ENCODE data around the gene GCH1. TPM values are rescaled to one million over a fixed set of nuclear protein-coding genes. Genes with fewer than 3 reads are reported as not detected.

GCH1 gene
- total and polyA plus RNA-seq, 2 donors (not counting 1 experiment from before 2014, with no cell fraction given) = 1.3 to 1.5 TPM

- Histone ChIP-seq H3K79me2 (ENCODE audit: control insufficient read depth, insufficient read depth, low read length) (no peaks in the 10 kb centered on the region), H3K4me2 (ENCODE audit: extremely low read depth, insufficient read depth, low read length) (no peak overlapping the region), H3K9ac (ENCODE audit: insufficient read depth, low read length) (no peak overlapping the region), H3K4me3 (replicated peaks in 1 of 4; ENCODE audit: control extremely low read depth in 1 of 4, insufficient read depth in 1 of 4, low read depth in 3 of 4, low read length in 4 of 4) (no peak overlapping the region), H3K27ac (ENCODE audit: insufficient read depth, low read length) (no peak overlapping the region), H3K36me3 (ENCODE audit: control insufficient read depth, insufficient read depth, low read length) (no peaks in the 10 kb centered on the region), H3K27me3 (ENCODE audit: control insufficient read depth, insufficient read depth, low read length) (no peaks in the 10 kb centered on the region), H3K9me3 (ENCODE audit: control insufficient read depth, insufficient read depth, low read depth, low read length) (no peaks in the 10 kb centered on the region), H2AFZ (ENCODE audit: low read length) (no peak overlapping the region), H3K4me1 (ENCODE audit: control insufficient read depth, extremely low read depth, insufficient read depth, low read length) (no peaks in the 10 kb centered on the region), H4K20me1 (ENCODE audit: control insufficient read depth, extremely low read depth, insufficient read depth, low read length) (no peaks in the 10 kb centered on the region)
- no peak for TF ChIP-seq CTCF (conservative IDR thresholded peaks at IDR 0.05 in 1 of 2, IDR thresholded peaks at IDR 0.05 in 1 of 2; ENCODE audit: low read depth in 1 of 2, low read length in 2 of 2)
- no peak for TF ChIP-seq EZH2 (IDR thresholded peaks at IDR 0.05; ENCODE audit: low read length, missing control alignments)
- DNase-seq (ENCODE audit: low read depth in 2 of 2) = peak; percentile 22 to 80
Measured at GRCh38 chr14:54796961-54797360, 105.7 kb downstream of the GCH1 start.

GRCh38 chr14:54794796-54795195, 107.8 kb downstream of the GCH1 start:
- no peak overlapping the region for H3K27ac ChIP-seq (ENCODE audit: insufficient read depth, low read length)
- H3K36me3 ChIP-seq (ENCODE audit: control insufficient read depth, insufficient read depth, low read length) = peaks cover 7% of the 10 kb centered on the region
- no peak overlapping the region for H2AFZ ChIP-seq (ENCODE audit: low read length)
- TF ChIP-seq EZH2 (IDR thresholded peaks at IDR 0.05; ENCODE audit: low read length, missing control alignments) (no peak), CTCF (conservative IDR thresholded peaks at IDR 0.05 in 1 of 2, IDR thresholded peaks at IDR 0.05 in 1 of 2; ENCODE audit: low read depth in 1 of 2, low read length in 2 of 2) (no peak)
- no peaks in the 10 kb centered on the region for H3K4me1 ChIP-seq (ENCODE audit: control insufficient read depth, extremely low read depth, insufficient read depth, low read length)
- H3K4me2 ChIP-seq (ENCODE audit: extremely low read depth, insufficient read depth, low read length) = no peak overlapping the region
- no peaks in the 10 kb centered on the region for H3K79me2 ChIP-seq (ENCODE audit: control insufficient read depth, insufficient read depth, low read length)
- H3K4me3 ChIP-seq (replicated peaks in 1 of 4; ENCODE audit: control extremely low read depth in 1 of 4, insufficient read depth in 1 of 4, low read depth in 3 of 4, low read length in 4 of 4) = no peak overlapping the region
- no peaks in the 10 kb centered on the region for H3K27me3 ChIP-seq (ENCODE audit: control insufficient read depth, insufficient read depth, low read length)
- no peaks in the 10 kb centered on the region for H4K20me1 ChIP-seq (ENCODE audit: control insufficient read depth, extremely low read depth, insufficient read depth, low read length)
- H3K9me3 ChIP-seq (ENCODE audit: control insufficient read depth, insufficient read depth, low read depth, low read length) = no peaks in the 10 kb centered on the region
- no peak overlapping the region for H3K9ac ChIP-seq (ENCODE audit: insufficient read depth, low read length)
- no peak for DNase-seq (ENCODE audit: low read depth in 2 of 2)

- Histone ChIP-seq H2AFZ (ENCODE audit: low read length) (no peak overlapping the region), H3K27me3 (ENCODE audit: control insufficient read depth, insufficient read depth, low read length) (no peaks in the 10 kb centered on the region), H3K36me3 (ENCODE audit: control insufficient read depth, insufficient read depth, low read length) (peaks cover 10% of the 10 kb centered on the region), H3K4me2 (ENCODE audit: extremely low read depth, insufficient read depth, low read length) (no peak overlapping the region), H3K9me3 (ENCODE audit: control insufficient read depth, insufficient read depth, low read depth, low read length) (no peaks in the 10 kb centered on the region), H3K79me2 (ENCODE audit: control insufficient read depth, insufficient read depth, low read length) (no peaks in the 10 kb centered on the region), H3K27ac (ENCODE audit: insufficient read depth, low read length) (no peak overlapping the region), H3K4me3 (replicated peaks in 1 of 4; ENCODE audit: control extremely low read depth in 1 of 4, insufficient read depth in 1 of 4, low read depth in 3 of 4, low read length in 4 of 4) (no peak overlapping the region), H3K4me1 (ENCODE audit: control insufficient read depth, extremely low read depth, insufficient read depth, low read length) (no peaks in the 10 kb centered on the region), H4K20me1 (ENCODE audit: control insufficient read depth, extremely low read depth, insufficient read depth, low read length) (no peaks in the 10 kb centered on the region), H3K9ac (ENCODE audit: insufficient read depth, low read length) (no peak overlapping the region)
- TF ChIP-seq EZH2 (IDR thresholded peaks at IDR 0.05; ENCODE audit: low read length, missing control alignments) (no peak), CTCF (conservative IDR thresholded peaks at IDR 0.05 in 1 of 2, IDR thresholded peaks at IDR 0.05 in 1 of 2; ENCODE audit: low read depth in 1 of 2, low read length in 2 of 2) (no peak)
- DNase-seq (ENCODE audit: low read depth in 2 of 2) = no peak
Measured at GRCh38 chr14:54794159-54794558, 108.5 kb downstream of the GCH1 start.

Measured in fibroblast of lung (primary cell).